Motor neuron (in vitro differentiated cells): ENCODE data around the gene WARS2. TPM values are rescaled to one million over a fixed set of nuclear protein-coding genes. Genes with fewer than 3 reads are reported as not detected.

Source experiments
- ATAC-seq, 8 experiments: fragments of 200-7000 bp; cut with Tn5 transposase; replicated peaks in 6 of 8; 2 replicates each; pipeline ENCODE4 v1.8.0; 2021; ENCODE audit warnings: mild to moderate bottlenecking in 8 of 8, moderate library complexity in 8 of 8
- H3K27ac ChIP-seq, 2 donors: fragments of 250-450 bp; sonication (Bioruptor Pico); 2 replicates each; pipeline ENCODE4 v1.9.0; 2021; ENCODE audit warnings: antibody characterized with exemption in 2 of 2, mild to moderate bottlenecking in 2 of 2, moderate library complexity in 1 of 2
- H3K4me1 ChIP-seq, 2 donors: fragments of 250-450 bp; sonication (Bioruptor Pico); replicated peaks in 1 of 2; 2 replicates each; pipeline ENCODE4 v1.6.1; 2021; ENCODE audit warnings: antibody characterized with exemption in 2 of 2, mild to moderate bottlenecking in 2 of 2, moderate library complexity in 1 of 2
- H3K4me3 ChIP-seq, 5 donors: fragments of 250-450 bp; sonication (Bioruptor Pico); 2 replicates each; pipeline ENCODE4 v1.9.0; 2021; ENCODE audit warnings: antibody characterized with exemption in 5 of 5, mild to moderate bottlenecking in 5 of 5, moderate library complexity in 4 of 5
- WGBS, 10 experiments: fragments of 450-650 bp; shearing (Covaris generic); methylation state at CpG; one replicate each; pipeline ENCODE4 v1.0.0; 2022; 5-methylcytosine and 5-hydroxymethylcytosine counted together
- in situ Hi-C, 9 experiments: fragments of 400-800 bp; cut with MboI; loops; one replicate each; pipeline ENCODE4 v1.15.0; 2021; ENCODE audit warnings: low sequenced_read_pairs in 9 of 9, low pct_unique_long_range_greater_than_20kb in 2 of 9; ENCODE audit not compliant: unreplicated experiment in 9 of 9
- total RNA-seq, 8 experiments: library from RNA; unstranded; fragments of 300-600 nt; gene quantifications; 2 replicates each; pipeline versions ENCODE4 v1.2.3 to v1.2.4, GENCODE V29; 2022

The WARS2 gene
- total RNA-seq, 8 experiments from 2014 or later: 11.8 to 20.8 (median 17.2) TPM

- Histone ChIP-seq H3K4me3 (peak overlapping the region in 3 of 5 donors; percentile 0 to 58 (median 39)), H3K27ac (peak overlapping the region in 1 of 2 donors; percentile 77), H3K4me1 (peaks cover 4 to 20% of the 10 kb centered on the region in 2 donors)
- ATAC-seq: peak in 5 of 8 experiments; percentile 5 to 53 (median 46)
- 0 to 89% (median 40%) methylated on average over 1 to 34 of the region's 43 CpGs; no CpG with 5 or more reads in 1 of the 10 experiments for whole genome bisulfite sequencing, 10 experiments
- in situ Hi-C loops: loop anchor here in 4 of 9 experiments (25.0 kb wide), 2 partner anchors 822 to 897 kb away; no protein-coding TSS in a partner anchor
Measured at GRCh38 chr1:118984086-118984721, 156.2 kb downstream of the WARS2 start.

- 0 to 95% (median 72%) methylated on average over 2 to 21 of the region's 22 CpGs; no CpG with 5 or more reads in 4 of the 10 experiments for WGBS, 10 experiments
- Histone ChIP-seq H3K4me1 (peaks cover 4 to 18% of the 10 kb centered on the region in 2 donors), H3K4me3 (no peak overlapping the region), H3K27ac (no peak overlapping the region)
- in situ Hi-C loops: loop anchor here in 4 of 9 experiments (25.0 kb wide), 2 partner anchors 821 to 896 kb away; no protein-coding TSS in a partner anchor
- ATAC-seq: peak in 1 of 8 experiments; percentile 24
Measured at GRCh38 chr1:118983558-118984041, 156.9 kb downstream of the WARS2 start.

GRCh38 chr1:118982821-118983557, 157.5 kb downstream of the WARS2 start:
- ATAC-seq: no peak
- Histone ChIP-seq H3K27ac (no peak overlapping the region), H3K4me3 (no peak overlapping the region), H3K4me1 (peaks cover 4 to 18% of the 10 kb centered on the region in 2 donors)
- 0 to 94% (median 56%) methylated on average over 3 to 23 of the region's 26 CpGs for WGBS, 10 experiments
- in situ Hi-C loops: loop anchor here in 4 of 9 experiments (25.0 kb wide), 2 partner anchors 821 to 896 kb away; no protein-coding TSS in a partner anchor

- no peak for ATAC-seq
Measured at GRCh38 chr1:118982266-118982665, 158.2 kb downstream of the WARS2 start.

GRCh38 chr1:118981436-118981835, 159.0 kb downstream of the WARS2 start:
- Histone ChIP-seq H3K4me1 (peaks cover 4 to 24% of the 10 kb centered on the region in 2 donors), H3K4me3 (no peak overlapping the region), H3K27ac (no peak overlapping the region)
- WGBS, 10 experiments: 0 to 100% (median 60%) methylated on average over 1 of the region's 1 CpG; no CpG with 5 or more reads in 3 of the 10 experiments
- in situ Hi-C loops: loop anchor here in 4 of 9 experiments (25.0 kb wide), 2 partner anchors 819 to 894 kb away; no protein-coding TSS in a partner anchor
- ATAC-seq: no peak

More at GRCh38 chr1:118982266-118982665, 158.2 kb downstream of the WARS2 start:
- 0 to 99% (median 65%) methylated on average over 1 to 6 of the region's 6 CpGs for WGBS, 10 experiments
- Histone ChIP-seq H3K27ac (no peak overlapping the region), H3K4me1 (peaks cover 4 to 24% of the 10 kb centered on the region in 2 donors), H3K4me3 (no peak overlapping the region)
- in situ Hi-C loops: loop anchor here in 4 of 9 experiments (25.0 kb wide), 2 partner anchors 820 to 895 kb away; no protein-coding TSS in a partner anchor

Other genes with a start within 250 kb of the WARS2 start
- gene TBX15, start 152.3 kb downstream of the WARS2 start, total RNA-seq: 100 to 1,000 TPM in 1 of 8 experiments, 10 to 100 TPM in 2, 1 to 10 TPM in 3, under 1 TPM in 2; 0.11 to 104 (median 5.3) TPM
- 10 to 100 TPM in 1 of 8 experiments, under 1 TPM in 2, not detected in 5; 0.24 to 86.3 (median 0.33) TPM for gene HAO2, start 228.1 kb upstream of the WARS2 start, total RNA-seq